HG03025 (cell line): ENCODE results near the gene CIBAR2.
"Not testable (repeated sequence)": the region's sequence is repeated elsewhere in the genome, so short reads cannot be mapped to it uniquely, and the experiment has no call there.

ENCODE experiments used
- ATAC-seq: cut with Tn5 transposase; IDR thresholded peaks from one replicate; pipeline ENCODE4 v1.9.1; 2021; ENCODE audit warnings: mild to moderate bottlenecking, moderate library complexity; ENCODE audit not compliant: unreplicated experiment, low FRiP score

The CIBAR2 gene

GRCh38 chr16:85129876-85130704, 17.8 kb upstream of the CIBAR2 start:
- ATAC-seq, result no peak

DNA sequence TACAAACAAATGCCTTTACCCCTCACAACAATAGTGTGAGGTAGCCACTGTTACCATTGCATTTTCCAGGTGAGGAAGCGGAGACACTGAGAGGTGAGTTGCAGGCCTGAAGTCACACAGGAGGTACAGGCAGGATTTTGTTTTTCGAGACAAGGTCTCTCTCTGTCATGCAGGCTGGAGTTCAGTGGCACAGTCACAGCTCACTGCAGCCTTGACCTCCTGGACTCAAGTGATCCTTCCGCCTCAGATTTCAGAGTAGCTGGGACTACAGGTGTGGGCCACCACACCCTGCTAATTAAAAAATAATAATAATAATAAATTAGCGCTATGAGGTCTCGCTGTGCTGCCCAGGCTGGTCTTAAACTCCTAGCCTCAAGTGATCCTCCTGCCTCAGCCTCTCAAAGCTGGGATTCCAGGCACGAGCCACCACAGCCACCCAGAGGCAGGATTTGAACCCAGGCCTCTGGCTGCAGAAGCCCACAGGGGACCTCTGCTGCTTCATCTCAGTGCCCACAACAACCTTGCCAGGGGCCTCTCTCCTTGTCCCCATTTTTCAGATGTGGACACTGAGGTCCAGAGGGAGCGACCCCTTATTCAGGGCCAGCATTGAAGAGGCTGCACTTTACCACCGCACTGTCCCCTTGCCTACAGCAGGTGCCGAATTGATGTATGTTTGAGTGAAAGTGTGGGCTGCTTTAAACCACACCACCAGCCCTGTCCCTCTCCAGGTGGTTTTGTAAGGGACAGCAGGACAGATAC, 16.0 kb upstream of the CIBAR2 start:
- ATAC-seq, result no peak

GRCh38 chr16:85127379-85127723, 15.1 kb upstream of the CIBAR2 start:
- no peak for ATAC-seq

- no peak for ATAC-seq
Observed at GRCh38 chr16:85126705-85127378, 14.6 kb upstream of the CIBAR2 start.

GRCh38 chr16:85126394-85126704, 14.1 kb upstream of the CIBAR2 start:
- no peak for ATAC-seq

- ATAC-seq, result no peak
Observed at GRCh38 chr16:85125570-85126393, 13.5 kb upstream of the CIBAR2 start.

DNA sequence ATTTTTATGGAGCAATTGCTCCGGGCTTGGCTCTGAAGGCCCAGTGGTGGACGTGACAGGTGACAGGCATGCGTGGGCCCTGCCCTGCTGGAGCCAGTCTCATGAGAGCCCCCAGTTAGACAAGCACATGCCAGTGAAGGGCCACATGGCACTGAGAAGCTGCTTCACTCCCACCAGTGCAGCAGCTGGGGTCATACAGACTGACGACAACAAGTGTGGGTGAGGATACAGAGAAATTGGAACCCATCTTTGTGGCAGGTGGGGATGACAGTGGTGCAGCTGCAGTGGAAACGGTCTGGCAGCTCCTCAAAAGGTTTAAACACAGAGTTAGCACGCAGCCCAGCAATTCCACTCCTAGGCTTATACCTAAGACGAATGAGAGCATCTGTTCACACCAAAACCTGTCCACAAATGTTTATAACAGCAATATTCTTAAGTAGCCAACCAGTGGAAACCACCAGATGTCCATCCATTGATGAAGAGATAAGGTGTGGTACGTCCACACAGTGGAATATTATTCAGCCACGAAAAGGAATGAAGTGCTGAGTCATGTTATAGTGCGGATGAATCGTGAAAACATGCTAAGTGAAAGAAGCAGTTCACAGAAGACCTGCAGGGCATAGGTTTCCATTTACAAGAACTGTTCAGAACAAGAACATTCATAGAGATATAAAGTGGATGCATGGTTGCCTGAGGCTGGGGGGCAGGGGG, 12.5 kb upstream of the CIBAR2 start:
- no peak for ATAC-seq

- no peak for ATAC-seq
Observed at GRCh38 chr16:85123891-85124635, 11.8 kb upstream of the CIBAR2 start.

DNA sequence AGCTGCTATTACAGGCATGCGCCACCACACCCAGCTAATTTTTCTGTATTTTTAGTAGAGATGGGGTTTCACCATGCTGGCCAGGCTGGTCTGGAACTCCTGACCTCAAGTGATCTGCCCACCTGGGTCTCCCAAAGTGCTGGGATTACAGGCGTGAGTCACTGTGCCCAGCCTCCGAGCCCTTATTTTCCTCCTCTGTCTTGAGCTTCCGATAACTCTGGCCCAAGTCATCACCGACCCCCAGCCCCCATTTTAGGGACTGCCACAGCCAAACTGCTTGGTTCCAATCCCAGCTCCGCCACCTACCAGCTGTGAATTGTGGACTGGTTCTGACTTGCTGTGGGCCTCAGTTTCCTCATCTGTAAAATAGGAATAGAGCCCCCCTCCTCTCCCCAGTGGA, 11.2 kb upstream of the CIBAR2 start:
- ATAC-seq, result not testable (repeated sequence)

- ATAC-seq, result no peak
Observed at GRCh38 chr16:85120006-85120340, 7.7 kb upstream of the CIBAR2 start.

- no peak for ATAC-seq
Observed at GRCh38 chr16:85117418-85117817, 5.1 kb upstream of the CIBAR2 start.

GRCh38 chr16:85114909-85115567, 2.8 kb upstream of the CIBAR2 start:
- ATAC-seq, result peak; percentile 45

- ATAC-seq, result no peak
Observed at GRCh38 chr16:85113913-85114312, 1.6 kb upstream of the CIBAR2 start.

DNA sequence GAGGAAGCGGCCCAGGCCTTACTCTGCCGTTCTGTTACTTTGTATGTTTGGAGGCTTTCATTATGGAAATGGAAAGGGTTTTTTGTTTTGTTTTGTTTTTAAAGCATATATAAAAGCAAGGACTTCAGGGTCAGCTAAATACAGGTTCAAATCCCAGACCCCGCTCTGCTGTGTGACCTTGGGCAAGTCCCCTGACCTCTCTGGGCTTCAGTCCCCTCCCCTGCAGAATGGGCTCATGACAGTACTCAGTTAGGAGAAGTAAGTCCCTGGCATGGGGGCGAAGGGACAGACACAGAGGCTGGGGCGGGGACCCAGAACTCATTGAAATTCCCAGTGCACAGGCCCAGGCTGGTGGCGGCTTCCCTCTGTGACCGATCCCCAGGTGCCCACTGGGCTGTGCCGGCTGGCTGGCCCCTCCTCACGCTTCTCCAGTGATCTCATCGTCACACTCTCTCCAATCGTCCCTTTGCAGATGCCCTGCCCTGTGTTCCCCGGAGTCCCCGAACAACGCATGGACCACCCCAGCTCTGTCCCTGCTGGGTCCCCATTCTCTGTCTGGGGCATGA, 979 bp upstream of the CIBAR2 start:
- no peak for ATAC-seq

GRCh38 chr16:85111184-85111583, 1.1 kb downstream of the CIBAR2 start:
- ATAC-seq, result no peak

- no peak for ATAC-seq
Observed at GRCh38 chr16:85110105-85110504, 2.2 kb downstream of the CIBAR2 start.

DNA sequence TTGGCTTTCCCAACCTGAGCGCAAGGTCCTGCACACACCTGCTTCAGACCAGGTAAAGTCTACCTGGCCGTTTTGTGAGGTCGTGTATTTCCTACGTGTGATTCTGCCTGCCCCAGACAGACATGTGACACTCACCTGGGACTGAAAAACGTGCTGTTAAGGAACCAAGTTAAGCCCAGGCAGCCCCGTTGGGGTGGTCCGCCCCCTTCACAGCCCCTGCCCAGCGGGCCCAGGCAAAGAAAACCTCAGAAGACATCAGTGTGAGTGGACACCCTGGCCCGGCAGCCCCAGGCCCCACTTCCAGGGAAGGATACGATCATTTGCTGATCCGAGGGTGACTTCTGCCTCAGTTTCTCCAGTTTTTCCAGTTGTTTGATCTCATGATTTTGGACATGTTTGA, 4.7 kb downstream of the CIBAR2 start:
- no peak for ATAC-seq

GRCh38 chr16:85107083-85107482, 5.2 kb downstream of the CIBAR2 start:
- ATAC-seq, result no peak

GRCh38 chr16:85105475-85105874, 6.8 kb downstream of the CIBAR2 start:
- ATAC-seq, result no peak
